GM12891 (cell line): ENCODE measurements around the gene FBXL4.

ENCODE experiments used
- DNase-seq: peaks from one replicate; pipeline ENCODE4 v3.0.0; 2011; ENCODE audit warnings: low spot score; ENCODE audit not compliant: insufficient read length
- FAIRE-seq: peaks from 2 replicates; lab custom pipeline; 2011; peaks lifted over from hg19 to GRCh38; lab: Jason Lieb, UNC
- PAX5 ChIP-seq: IDR thresholded peaks from 2 replicates; pipeline ENCODE4 v1.6.1; 2011; ENCODE audit warnings: low read length, moderate library complexity, mild to moderate bottlenecking; ENCODE audit not compliant: insufficient read depth, severe bottlenecking
- POLR2A ChIP-seq: IDR thresholded peaks from 2 replicates; pipeline ENCODE4 v1.6.1; 2011; ENCODE audit warnings: low read depth, low read length, control low read depth
- POLR2AphosphoS5 ChIP-seq: IDR thresholded peaks from 2 replicates; pipeline ENCODE4 v1.6.1; 2011; ENCODE audit warnings: low read depth, low read length, control low read depth
- POU2F2 ChIP-seq: IDR thresholded peaks from 2 replicates; pipeline ENCODE4 v1.6.1; 2011; ENCODE audit warnings: low read depth, mild to moderate bottlenecking, control low read depth, low read length, moderate library complexity
- SPI1 ChIP-seq: IDR thresholded peaks from 2 replicates; pipeline ENCODE4 v1.6.1; 2011; ENCODE audit warnings: low read depth, low read length, control low read depth
- TAF1 ChIP-seq: IDR thresholded peaks from 2 replicates; pipeline ENCODE4 v1.6.1; 2011; ENCODE audit warnings: low read depth, low read length, control low read depth

Gene FBXL4

GRCh38 chr6:98828941-98829411 is 118.8 kb downstream of the FBXL4 start:
- no peak for DNase-seq
- TF ChIP-seq POU2F2, result no peak
- no peak for TF ChIP-seq POLR2A
- no peak for TF ChIP-seq PAX5
- TF ChIP-seq POLR2AphosphoS5, result no peak
- TF ChIP-seq TAF1, result no peak
- TF ChIP-seq SPI1, result no peak
- no peak for FAIRE-seq

DNA sequence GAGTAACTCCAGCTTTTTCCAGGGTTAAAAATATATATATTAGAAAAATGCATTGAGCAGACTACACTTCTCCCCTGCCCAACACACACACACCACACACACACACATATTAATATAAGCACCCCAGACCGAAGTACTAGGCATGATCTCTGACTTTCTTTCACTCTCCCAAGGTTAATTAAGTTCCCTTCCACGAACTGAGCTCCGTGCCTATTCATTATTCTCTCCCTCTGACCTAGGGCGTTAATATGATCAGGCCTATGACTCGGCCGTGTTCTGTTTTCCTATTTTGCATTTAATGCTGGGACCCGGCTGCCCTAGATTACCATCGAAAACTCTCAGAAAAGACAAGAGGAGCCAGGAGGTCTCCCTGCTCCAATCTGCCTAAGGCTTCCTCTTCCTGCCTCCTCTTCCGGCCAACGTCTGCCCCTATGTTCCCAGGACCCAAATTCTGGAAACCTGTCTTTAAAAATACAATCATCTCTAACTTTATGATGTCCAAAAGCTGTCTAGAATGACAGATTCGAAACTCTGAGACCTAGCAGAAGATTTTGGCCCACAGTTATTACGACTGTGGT is 119.4 kb downstream of the FBXL4 start:
- DNase-seq (no peak), FAIRE-seq (no peak)
- TF ChIP-seq POLR2AphosphoS5, result no peak

DNA sequence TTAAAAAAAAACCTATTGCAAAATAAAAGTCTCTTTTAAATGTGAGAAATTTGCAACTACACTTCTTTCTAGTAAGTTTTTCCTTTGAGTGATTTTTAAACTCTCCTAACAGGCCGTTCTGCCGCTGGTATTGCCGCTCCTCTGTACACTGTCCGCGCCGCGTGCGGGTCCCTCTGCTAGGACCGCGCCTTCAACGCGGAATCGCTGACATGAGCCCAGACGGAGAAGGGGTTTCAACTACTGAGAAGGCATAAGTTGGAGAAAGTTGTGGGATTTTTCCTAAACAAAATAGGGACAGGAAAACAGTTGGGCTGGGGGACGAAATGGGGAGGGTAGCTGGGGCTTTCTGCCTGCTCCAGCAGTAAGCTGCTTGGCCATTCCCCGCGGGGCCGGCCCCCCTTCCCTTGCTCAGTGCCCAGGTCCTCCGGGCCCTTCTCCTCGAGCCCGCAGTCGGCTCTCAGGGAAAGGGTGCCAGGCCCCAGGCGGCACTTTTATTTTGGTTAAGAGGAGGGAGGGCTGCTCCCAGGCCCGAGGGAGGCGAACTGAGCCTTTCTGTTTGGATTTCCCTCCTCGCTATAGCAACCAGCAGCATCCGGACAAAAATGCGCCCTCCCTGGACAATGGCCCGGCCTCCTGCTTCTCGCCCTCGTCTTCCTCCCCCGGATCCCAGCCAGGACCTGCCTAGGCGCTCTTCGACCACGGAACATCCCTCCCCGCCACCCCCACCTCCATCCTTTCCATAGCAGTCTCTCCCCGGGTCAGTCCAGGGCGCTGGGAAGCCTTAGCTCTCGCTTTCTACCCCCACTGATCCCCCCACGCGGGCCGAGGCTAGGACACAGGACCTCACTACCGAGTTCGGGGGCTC is 120.2 kb downstream of the FBXL4 start:
- DNase-seq, result no peak
- FAIRE-seq, result no peak
- no peak for TF ChIP-seq POLR2A
- no peak for TF ChIP-seq PAX5
- TF ChIP-seq SPI1, result no peak
- TF ChIP-seq POU2F2, result no peak
- no peak for TF ChIP-seq TAF1
- no peak for TF ChIP-seq POLR2AphosphoS5

GRCh38 chr6:98825600-98826230 is 122.0 kb downstream of the FBXL4 start:
- FAIRE-seq (no peak), DNase-seq (no peak)
- TF ChIP-seq PAX5, result no peak
- TF ChIP-seq SPI1, result no peak
- TF ChIP-seq POU2F2, result no peak
- no peak for TF ChIP-seq POLR2A
- no peak for TF ChIP-seq POLR2AphosphoS5
- TF ChIP-seq TAF1, result no peak

DNA sequence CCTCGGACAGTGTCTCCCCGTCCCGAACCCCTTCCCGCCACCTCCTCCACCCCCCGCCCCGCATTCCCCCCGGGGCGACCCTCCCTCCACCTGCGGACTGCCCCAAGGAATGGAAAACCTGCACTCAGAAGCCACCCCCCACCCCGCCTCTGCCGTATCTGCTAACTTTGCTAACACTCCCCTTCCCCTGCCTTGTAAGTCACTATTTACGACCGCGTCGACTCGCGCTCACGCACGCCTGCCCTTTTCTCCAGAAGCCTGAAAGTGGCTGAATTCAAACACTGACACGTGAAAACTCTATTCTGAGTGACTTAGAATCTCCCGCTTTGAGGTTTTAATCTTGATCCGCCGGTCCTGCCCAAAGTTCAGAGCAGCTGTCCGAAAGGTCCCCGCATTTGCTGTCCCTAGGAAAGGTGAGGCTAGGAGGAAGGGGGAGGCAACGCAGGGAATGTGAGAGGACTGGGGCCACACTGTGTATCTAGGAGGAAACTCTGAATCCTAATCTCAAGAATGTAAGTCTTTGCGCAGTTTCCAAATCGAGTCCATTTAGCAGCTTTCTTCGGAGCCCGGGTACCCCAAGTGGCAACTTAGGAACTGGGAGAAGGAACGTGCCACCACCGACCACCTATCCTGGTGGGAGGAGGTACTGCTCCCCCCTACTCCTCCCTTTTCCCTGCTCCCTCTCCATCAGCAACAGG is 122.7 kb downstream of the FBXL4 start:
- FAIRE-seq (no peak), DNase-seq (no peak)
- no peak for TF ChIP-seq TAF1
- TF ChIP-seq PAX5, result no peak
- TF ChIP-seq POLR2AphosphoS5, result no peak
- no peak for TF ChIP-seq POU2F2
- TF ChIP-seq SPI1, result no peak
- no peak for TF ChIP-seq POLR2A

GRCh38 chr6:98824162-98824901 is 123.4 kb downstream of the FBXL4 start:
- no peak for TF ChIP-seq POLR2AphosphoS5
- no peak for TF ChIP-seq SPI1
- no peak for TF ChIP-seq TAF1
- TF ChIP-seq PAX5, result no peak
- TF ChIP-seq POU2F2, result no peak
- no peak for TF ChIP-seq POLR2A
- no peak for FAIRE-seq
- DNase-seq, result no peak

GRCh38 chr6:98823428-98824161 is 124.2 kb downstream of the FBXL4 start:
- FAIRE-seq (no peak), DNase-seq (no peak)
- TF ChIP-seq TAF1, result no peak
- TF ChIP-seq POU2F2, result no peak
- no peak for TF ChIP-seq POLR2A
- TF ChIP-seq PAX5, result no peak
- no peak for TF ChIP-seq SPI1
- TF ChIP-seq POLR2AphosphoS5, result no peak

DNA sequence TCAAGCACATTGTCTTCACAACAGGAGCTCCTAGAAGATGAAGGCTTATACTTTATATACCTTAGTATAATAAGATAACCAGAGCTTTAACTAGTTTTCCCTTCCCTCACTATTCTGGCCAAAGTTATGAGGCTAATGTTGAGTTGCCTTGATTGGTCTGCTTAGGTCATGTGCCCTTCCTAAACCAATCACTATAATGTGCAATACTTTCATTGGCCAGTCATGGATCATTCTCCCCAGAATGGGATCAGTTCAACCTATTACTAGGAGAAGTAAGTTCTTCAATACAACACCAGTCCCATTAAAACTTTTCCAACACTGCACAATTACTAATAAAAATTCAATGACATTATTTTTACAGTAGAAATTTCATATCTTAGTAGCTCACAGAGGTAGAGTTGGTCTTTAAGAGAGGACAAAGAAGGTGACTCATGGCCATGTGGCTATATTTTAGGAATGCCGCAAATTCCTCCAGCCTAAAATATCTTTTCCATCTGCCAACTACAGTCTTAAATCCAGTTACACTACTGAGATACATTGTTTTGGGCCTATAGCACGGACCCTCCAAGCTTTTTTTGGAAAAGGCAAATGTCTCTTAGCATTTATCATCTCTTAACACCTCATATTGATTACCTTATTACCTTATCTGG is 125.9 kb downstream of the FBXL4 start:
- FAIRE-seq, result no peak
- DNase-seq, result no peak
- TF ChIP-seq POLR2A, result no peak
- TF ChIP-seq SPI1, result no peak
- no peak for TF ChIP-seq PAX5
- TF ChIP-seq TAF1, result no peak
